HG03432 (cell line): ENCODE results near the gene CDH26.
A peak's percentile ranks its signal among the peaks of the same experiment; 100 is the strongest.

Experiments used
- ATAC-seq: cut with Tn5 transposase; IDR thresholded peaks from one replicate; pipeline ENCODE4 v1.9.1; 2021; ENCODE audit warnings: mild to moderate bottlenecking, moderate library complexity; ENCODE audit not compliant: unreplicated experiment

CDH26 gene

DNA sequence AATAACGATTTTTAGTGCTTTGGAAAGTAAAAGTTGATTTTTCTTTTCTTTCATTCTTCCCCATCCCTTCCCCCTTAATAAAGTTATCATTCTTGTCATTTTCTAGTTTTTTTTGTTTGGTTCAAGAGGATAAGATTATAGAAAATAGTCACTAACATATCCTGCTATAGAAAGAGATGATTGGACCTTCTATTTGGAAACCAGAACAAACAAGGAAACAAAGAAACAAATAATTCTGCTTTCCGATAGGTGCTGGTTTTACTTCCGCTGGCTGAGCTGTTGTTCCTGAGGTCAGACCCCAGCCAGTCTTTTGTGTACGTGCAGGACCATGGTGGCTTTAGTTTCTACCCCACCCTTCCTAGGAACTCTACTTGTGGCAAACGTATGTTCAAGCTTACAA is at the start of gene CDH26:
CDH26 (plus strand) TSS at position 301 of the 400 bp plus-strand sequence. CDS start 304 bp downstream, outside the sequence.
- no peak for ATAC-seq

DNA sequence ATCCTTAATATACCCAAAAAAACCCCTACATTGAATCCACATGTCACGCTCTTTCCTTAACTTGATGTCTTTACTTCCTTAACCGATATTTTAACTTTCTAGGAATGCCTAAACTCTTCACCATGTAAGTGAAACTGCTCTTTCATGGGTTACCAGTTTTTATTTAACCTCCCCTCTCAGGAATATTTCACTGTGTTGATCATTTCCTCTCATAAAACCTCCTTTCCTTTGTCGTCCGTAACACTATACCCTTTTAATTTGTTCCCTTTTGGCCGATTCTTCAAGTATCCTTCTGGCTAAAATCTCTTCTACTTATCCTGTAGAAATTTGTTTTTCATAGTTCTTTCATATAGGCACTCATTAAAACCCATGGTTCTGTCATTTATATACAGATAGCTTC is 49.4 kb upstream of the CDH26 start:
- no peak for ATAC-seq

DNA sequence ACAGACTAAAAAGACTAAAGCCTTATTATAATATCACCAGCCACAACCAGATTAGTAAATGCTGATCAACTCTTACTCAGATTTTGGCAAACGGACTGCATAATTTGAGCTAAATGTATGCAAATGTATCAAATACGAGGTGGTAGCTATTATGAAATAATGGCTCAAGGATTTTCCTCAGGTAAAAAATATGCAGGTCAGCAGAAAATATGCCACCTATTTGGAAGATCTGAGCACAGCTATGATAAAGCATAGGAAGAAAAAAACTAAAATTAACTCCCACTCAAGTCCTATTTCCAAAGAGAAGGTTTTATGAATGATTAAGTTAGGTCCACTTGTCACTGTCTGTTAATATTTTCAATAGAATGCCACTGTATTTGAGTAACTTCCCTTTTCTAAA is 47.2 kb upstream of the CDH26 start:
- ATAC-seq = no peak

DNA sequence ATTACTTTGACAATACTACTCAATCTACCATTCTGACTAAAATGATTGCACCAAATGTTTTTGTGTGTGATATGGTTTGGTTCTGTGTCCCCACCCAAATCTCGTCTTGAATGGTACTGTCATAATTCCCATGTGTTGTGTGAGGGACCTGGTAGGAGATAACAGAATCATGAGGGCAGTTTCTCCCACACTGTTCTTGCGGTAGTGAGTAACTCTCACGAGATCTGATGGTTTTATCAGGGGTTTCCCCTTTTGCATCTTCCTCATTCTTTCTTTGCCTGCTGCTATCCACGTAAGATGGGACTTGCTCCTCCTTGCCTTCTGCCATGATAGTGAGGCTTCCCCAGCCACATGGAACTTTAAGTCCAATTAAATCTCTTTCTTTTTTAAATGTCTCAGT is 45.6 kb upstream of the CDH26 start:
- no peak for ATAC-seq

DNA sequence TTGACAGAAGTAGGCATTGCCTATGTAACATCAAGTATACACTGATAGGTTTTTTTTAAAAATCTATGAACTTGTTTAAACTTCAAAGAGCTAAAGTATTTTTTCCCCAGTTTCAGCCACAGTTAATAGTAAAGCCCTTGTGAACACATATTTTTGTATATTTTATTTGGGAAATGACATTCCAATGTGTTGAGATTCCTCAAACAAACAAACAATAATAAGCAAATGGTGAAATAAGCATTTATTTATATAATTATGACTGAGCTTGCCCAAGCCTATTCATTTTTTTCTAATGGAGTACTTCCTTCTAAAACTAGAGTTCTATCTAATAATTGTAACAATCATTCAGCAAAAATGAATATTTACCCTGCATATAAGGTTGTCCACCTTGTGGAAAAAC is 37.3 kb upstream of the CDH26 start:
- no peak for ATAC-seq

DNA sequence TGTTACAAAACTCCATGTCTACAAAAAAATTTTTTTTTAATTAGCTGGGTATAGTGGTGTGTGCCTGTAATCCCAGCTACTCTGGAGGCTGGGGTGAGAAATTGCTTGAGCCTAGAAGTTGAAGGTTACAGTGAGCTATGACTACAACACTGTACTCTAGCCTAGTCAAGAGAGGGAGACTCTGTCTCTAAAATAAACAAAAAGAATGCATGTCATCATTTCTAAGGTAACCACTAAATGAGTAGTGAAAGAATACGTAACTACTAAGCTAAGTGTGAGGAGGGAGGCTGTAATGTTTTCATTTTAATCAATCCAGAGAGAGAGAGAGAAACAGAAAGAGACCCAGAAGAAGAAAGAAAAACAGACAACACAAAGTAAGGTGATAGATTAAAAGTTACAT is 34.7 kb upstream of the CDH26 start:
- no peak for ATAC-seq

DNA sequence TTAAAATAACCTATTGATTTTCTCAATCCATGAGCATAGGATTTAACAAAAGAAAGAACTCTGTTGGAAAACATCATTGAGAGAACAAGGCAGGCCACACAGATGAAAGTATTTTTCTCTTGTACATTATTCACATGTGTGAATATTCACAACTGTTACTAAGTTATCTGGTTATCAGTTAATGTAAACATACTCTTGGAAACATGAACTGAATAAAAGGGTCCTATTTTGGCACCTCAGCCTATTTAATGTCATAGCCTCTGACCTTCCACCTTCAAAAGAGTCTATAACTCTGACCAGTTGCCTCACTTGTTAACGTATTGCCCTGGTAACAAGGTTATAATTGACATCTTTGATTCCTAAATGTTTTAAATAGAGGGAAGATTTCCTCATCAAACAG is 32.9 kb upstream of the CDH26 start:
- ATAC-seq = no peak

DNA sequence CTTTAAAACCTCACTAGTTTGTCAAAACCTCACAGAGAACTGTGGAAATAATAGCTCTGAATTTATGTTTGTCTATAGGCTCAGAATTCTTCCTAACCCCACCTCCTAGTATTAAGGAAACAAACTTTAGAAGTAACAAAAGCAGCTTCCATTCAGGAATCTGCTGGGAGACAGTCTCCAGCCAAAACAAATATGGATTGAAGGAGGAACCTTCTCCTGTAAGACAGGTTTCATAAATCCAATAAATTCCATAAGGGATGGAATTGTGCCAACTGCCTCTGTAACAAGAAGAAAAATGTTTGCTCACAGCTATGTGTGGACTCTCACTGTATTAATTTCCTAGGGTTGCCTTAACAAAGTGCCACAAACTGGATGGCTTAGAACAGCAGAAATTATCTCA is 32.3 kb upstream of the CDH26 start:
- no peak for ATAC-seq

DNA sequence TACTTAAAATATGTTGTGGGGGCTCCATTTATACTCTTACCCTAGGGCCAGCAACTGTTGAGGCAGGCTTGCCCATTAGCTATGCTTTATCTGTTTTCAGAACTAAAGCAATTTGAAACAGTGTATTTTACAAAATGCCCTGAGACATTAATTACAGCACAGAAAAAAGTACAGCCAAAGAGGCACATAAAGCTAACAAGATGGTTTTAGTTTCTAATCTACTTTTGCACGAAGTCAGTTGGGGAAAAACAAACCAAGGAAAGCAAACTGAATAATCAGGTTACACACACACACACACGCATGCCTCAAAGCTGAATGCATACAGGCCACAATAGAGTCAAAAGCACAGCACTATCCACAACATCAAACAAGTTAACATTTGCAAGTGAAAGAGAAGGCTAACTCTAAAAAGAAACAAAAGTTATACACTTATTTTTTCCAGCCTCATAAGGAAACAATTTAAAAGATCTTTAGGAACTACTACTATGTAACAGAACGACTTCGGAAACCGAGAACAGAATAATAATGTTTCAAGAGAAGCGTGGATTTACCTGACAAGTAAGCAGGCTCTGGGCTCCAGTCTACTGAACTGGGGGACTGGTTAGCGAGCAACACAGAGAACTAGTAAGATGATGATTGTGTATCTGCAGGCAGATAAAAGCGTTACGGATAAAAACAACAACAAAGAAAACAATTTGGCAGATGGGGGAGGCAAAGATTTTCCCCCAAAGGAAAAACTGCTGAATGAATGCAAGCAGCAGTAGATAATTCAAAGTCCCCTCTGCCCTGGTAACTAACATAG is 26.5 kb upstream of the CDH26 start:
- no peak for ATAC-seq

DNA sequence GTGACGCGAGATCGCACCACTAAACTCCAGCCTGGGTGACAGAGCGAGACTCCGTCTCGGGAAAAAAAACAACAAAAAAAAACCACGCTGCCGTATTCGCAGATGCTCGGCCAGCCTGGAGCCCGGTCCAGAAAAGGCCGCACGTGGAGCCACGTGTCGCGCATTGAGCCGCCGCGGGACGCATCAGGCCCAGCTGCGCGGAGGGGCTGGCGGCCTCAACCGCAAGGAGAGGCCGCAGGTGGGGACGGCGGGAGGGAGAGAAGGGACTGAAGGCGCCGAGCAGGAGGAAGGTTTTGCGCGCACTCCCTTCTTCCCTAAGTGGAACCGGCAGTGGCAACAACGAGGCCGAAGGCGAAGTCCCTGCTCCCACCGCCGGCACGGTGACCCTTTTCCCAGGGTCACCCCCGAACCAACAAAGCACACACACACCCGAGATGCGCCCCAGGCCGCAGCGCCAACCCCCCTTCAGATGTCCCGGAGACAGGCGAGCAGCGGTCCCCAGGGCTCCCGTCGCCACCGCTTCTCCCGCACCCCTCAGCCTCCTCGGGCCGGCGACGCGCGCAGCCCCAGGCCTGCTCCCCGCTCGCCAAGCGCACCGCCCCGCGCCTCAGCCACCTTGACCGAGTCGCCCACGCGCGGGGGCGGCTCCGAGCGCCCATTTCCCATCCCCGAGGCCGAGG is 25.5 kb upstream of the CDH26 start:
- ATAC-seq = no peak

DNA sequence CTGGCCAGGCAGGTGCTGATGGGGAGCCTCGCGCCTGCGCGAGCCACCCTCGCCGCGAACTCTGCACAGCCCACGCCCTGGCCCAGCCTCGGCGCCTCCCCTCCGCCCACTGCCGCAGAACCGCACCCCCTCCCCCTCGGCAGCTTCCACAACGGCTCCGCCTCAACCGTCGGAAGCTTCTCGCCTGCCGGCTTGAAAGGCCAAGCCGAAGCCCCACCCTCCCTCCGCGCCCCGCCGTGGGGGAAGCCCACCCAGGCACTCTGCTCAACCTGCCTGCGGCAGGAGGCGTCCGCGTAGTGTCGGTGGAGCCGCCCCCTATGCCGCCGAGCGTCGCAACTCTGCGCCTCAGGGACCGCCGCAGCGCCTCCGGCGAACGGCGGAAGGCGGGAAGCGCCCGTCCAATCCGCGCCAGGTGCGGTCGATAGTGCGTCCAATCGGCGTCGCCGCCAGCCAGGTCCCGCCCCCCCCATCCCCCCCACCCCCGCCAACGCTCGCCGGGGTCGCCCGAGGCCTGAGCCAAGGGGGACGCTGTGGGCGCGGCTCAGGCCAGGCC is 24.9 kb upstream of the CDH26 start, which contains the start of gene SYCP2:
SYCP2 (minus strand) TSS at position 342 of the 553 bp plus-strand sequence. CDS start 11,224 bp downstream, outside the sequence.
- ATAC-seq = no peak

DNA sequence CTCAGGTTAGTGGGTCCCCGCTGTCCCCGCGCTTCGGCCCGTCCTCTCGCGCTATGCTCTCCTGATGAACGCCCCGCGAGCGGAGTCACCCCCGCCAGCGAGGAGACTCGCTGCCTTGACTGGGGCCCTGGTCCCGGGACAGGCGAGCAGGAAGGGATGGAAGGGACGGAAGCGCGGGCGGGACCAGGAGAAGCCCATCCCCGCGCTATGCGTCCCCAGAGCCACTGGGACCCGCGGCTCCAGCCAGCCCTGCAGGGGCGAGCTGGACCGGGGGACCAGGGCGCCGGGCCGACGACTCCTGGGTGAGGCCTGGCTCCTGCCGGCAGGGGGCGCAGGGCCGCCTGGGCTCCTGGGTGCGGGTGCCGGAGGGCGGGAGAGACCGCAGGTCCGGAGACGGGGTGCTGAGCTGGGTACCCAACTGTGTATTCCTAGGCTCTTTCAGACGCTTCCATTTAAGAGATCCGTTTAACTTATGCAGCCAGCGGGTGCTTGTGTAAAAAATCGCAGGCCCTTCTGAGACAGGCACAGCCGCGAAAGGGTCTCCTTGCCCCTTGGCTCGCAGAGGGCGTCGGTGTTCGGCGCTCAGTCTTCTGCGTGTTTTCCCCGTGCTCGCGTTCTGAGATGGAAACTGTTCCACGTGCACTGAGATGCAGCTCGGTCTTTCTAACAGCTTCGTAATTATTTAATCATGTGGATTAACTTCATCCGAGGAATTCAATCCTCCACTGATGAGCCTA is 24.2 kb upstream of the CDH26 start:
- ATAC-seq = peak; percentile 94

DNA sequence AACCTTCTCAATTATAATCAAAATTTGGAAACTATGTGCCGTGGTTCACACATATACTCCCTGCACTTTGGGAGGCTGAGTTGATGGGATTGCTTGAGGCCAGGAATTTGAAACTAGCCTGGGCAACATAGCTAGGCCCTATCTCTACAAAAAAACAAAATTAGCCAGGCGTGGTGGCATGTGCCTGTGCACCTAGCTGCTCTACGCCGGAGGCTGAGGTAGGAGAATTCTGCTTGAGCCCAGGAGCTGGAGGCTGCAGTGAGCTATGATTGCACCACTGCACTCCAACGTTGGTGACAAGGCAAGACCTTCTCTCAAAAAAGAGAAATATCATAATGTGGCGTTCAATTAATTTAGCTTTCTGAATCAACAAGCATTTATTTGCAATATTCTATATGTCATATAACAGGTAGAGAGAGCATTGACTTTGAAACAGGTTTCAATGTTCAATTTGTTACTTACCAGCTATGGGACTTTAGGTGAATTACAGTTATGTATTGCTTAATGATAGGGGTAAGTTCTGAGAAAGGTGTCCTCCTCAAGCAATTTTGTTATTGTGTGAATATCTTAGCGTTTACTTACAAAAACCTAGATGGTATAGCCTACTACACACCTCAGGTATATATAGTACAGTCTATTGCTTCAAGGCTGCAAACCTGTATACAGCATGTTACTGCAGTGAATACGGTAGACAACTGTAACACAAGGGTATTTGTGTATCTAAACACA is 22.6 kb upstream of the CDH26 start:
- ATAC-seq = no peak

DNA sequence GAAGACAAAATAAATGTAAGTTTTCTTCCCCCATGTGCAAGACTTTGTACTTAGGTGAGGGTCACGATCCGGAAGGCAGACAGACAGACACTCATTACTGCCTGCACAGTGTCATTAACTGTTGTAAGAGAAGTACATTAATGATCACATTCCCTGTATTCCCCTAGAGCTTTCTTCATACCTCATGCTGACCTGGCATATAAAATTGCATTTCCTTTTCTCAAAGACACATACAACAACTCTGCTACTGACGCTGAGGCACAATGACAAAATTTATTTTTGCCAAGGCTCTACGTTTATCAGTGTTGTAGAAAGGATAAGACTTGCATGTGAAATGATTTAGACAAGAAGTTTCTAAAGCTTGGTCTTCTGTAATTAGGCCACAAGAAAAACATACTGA is 21.8 kb upstream of the CDH26 start:
- no peak for ATAC-seq

DNA sequence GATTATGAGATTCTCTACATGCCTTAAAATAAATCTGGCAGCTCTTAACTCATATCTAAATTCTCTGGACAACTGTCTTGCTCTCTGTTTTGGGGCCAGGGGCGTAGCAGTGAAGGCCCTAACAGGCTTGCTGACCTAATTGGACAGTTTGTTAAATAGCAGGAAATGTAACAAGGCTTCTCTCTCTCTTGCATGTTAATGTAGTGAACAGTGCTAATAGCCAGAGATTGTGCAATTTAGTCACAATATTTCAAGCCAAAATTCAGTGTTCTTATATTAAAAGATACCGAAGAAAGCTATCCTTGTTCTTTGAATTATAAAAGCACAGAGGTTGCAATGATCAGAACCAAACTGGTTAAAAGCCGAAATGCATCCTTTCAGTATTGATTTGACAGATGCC is 21.1 kb upstream of the CDH26 start:
- ATAC-seq = no peak

DNA sequence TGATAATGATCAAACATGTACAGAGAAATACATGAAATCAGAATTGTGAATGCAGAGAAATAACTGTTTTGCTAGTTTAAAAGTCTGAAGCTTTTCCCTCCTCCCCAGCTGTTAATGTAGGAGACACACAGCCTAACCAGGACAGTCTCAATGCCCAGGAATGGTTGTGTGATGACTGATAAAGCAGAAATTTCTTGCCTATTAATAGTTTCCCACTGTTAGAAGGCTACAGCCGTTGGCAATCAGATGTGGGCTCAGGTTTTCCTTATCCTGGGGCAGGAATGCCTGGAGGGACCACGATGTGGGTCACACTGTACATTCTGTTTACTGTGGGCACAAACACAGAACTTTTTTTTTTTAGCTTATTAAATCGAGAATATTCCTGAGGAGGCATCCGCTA is 20.0 kb upstream of the CDH26 start:
- ATAC-seq = no peak

DNA sequence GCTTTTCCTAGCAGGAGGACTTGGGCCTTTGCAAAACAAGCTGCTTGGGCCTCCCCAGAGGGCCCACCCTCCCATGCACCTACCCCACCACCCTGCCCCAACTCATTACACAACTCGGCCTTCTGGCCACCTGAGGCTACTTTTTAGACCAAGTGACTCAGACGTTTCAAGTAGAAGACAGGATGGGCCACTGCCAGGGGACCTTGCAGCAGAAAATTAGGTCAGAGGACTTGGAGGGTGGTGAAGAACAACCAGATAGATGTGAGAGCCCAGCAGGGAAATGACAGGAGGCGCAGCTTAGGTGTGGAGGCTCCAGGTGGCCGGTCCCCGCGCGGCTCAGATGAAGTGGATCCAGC is 19.5 kb upstream of the CDH26 start:
- ATAC-seq = no peak

DNA sequence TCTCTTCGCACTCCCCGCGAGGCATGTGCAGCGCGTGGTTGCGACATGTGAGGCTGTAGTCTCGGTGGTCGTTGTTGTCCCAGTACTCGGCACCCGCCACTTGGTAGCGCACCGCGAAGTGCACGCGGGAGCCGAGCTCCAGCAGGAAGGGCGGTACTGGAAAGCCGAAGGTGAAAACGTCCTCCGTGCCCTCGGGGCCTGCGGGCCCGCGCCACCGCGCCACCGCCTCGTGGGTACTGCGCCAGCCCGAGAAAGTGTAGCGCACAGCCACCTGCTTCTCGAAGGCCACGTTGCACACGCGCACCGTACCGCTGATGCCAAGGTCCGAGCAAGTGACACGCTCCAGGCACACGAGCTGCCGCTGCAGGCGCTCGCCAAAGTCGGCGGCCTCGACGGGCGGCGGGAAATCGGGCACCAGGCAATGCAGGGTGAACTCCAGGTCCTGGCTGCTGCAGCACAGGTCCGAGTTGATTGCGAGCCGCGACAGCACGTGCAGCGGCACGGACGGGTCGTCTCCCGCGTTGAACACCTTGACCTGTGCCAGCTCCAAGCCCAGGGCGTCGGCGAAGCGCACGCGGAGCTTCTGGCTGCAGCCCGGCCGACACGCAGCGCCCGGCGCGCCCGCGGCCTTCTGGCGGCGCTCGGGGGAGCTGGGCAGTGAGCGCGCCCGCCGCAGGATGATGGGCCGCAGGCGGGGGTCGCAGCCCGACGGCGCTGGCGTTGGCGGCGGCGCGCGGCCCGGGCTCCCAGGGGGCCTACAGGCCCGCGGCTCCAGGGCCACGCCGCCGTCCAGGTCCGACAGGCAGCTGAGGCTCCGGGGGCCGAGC is 19.0 kb upstream of the CDH26 start:
- peak; percentile 34 for ATAC-seq

DNA sequence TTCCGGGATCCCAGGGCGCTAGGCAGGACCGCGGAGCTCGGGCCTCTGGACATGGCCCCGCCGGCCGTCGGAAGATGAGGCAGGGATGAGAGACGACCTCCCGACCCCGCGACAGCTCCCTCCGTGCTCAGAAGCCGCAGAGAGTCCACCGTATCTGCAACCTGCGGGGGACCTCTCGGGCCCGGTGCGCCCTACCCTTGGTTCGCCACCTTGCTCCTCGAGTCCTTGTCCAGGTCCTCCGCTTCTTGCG is 18.4 kb upstream of the CDH26 start:
- peak; percentile 37 for ATAC-seq
